CD1c-positive myeloid dendritic cell (primary cell): Measurements from ENCODE around the gene YES1.

Experiments
- DNase-seq: peaks from one replicate; pipeline ENCODE4 v3.0.0-alpha.2; 2016; ENCODE audit errors: extremely low spot score

YES1 gene

DNA sequence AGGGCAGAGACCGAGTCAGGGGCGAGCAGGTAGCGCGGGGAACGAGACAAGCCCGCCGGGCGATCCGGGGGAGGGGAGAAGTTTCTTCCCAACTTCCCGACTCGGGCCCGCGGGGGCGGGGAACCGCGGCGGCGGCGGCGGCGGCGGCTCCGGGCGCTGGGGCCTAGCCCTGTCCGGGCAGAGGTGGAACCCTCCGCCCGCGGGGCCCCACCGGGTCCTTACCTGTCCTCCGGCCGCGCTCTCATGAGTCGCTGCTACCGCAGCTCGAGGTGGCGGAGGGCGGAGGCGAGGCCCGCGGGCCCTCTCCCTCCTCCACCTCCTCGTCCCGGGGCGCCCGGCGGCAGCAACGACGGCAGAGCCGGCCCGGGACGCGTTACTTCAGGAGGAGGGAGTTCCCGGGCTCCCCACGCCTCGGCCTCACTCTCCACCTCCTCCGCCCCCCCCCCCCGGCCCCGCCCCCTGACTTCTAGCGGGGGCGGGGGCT is at the start of gene YES1:
YES1 (minus strand) TSS at position 351 of the 484 bp plus-strand sequence. CDS start 55,415 bp downstream, outside the sequence.
- DNase-seq: peak; percentile 24

DNA sequence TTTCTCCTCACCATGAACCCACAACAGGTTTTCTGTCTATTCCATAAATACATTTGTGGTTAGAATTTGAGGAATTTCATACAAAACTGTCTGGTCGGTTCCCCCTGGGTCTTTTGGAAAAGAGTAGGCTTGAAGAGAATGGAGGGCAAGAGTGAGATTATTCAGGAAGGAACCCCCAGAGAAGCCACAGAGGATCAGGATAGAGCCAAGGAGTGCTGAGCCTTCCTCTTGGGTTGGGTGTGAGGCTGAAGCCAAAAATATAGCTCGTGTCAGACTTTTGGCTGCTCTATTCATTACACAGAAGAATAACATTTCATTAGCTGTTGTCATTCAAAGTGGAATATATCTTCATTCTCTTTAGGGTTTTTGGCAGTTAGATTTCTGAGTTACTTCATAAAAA is 45.9 kb upstream of the YES1 start:
- DNase-seq: no peak

DNA sequence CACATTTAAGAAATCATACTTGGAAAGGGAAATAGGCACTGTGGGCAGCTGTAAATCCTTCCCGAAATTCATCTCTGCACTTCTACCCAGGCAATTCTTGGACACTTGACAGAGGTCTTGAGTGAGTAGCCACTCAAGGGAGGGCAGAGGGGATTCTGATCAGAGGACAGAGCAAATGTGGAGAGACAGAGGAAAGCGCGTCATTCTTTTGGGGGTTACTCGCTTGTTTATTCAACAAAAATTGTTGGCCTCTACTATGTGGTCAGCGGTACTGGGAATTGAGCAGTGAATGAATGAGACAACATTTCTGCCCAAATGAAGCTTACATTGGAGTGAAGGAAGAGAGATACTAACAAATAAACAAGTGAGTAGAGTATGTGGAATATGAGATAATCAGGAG is 41.4 kb upstream of the YES1 start:
- DNase-seq: no peak

DNA sequence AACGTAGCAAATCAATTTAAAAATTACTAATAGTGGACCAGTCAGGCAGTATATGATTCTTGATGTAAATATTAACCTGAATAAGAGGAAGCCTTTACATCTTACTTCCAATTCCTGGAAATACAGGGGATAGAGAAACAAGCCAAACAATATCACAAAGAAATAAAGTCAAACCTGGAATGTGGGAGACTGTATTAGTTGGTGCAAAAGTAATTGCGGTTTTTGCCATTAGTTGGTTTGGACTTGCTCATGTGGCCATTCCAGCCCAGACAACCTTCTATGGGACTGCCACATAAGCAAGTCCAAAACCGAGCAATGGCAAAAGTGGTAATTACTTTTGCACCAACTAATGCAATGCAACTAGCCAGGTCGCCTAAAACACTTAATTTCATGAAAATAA is 38.9 kb upstream of the YES1 start:
- DNase-seq: no peak

GRCh38 chr18:849021-849420 is 37.0 kb upstream of the YES1 start:
- DNase-seq: no peak

DNA sequence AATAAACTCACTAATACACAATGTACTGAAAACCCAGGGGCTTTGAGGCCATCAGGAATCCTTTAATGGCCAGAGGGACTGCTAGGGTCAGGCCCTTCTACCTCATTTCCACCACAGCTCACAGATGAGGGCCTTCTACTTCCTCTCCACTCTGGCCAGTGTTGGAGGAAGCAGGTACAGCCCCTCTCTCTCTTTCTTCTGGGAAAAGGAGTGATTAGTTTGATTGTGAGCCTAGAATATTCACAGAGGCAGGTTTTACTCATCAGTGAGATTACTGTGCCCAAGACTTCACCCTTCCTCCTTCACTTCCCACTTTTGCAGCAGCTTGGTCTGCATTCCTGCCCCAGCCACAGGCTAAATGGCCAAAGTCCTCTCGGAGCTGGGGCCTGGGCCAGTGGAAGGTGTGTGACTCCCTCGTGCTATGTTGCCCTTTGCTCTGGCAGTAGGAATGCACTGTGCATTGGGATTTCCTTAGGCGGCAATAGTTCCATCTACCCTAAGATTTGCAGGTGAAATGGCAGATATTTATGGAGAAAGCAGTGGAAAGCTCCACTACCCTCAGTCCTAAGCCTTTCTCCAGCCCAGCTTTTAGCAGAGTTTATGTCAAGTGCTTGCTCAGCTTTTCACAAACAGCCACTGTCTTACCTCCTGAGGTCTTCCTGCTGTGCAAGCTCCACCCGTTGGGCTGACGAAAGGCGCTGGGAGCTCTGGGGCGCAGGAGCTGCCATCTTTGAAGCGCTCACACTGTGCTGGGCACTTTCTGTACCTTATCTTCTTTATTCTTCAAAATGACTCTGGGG is 36.2 kb upstream of the YES1 start:
- no peak for DNase-seq

- DNase-seq: peak; percentile 68
These were observed 33.2 kb upstream of the YES1 start for GRCh38 chr18:845152-845819.

GRCh38 chr18:841647-842370 is 29.8 kb upstream of the YES1 start:
- DNase-seq: no peak

GRCh38 chr18:840516-840915 is 28.5 kb upstream of the YES1 start:
- no peak for DNase-seq

- DNase-seq: no peak
These were observed 28.0 kb upstream of the YES1 start for GRCh38 chr18:840023-840408.

- DNase-seq: peak; percentile 85
These were observed 27.4 kb upstream of the YES1 start for GRCh38 chr18:839224-840022.

GRCh38 chr18:837922-838321 is 25.9 kb upstream of the YES1 start:
- no peak for DNase-seq

GRCh38 chr18:834082-834720 is 22.2 kb upstream of the YES1 start:
- no peak for DNase-seq

DNA sequence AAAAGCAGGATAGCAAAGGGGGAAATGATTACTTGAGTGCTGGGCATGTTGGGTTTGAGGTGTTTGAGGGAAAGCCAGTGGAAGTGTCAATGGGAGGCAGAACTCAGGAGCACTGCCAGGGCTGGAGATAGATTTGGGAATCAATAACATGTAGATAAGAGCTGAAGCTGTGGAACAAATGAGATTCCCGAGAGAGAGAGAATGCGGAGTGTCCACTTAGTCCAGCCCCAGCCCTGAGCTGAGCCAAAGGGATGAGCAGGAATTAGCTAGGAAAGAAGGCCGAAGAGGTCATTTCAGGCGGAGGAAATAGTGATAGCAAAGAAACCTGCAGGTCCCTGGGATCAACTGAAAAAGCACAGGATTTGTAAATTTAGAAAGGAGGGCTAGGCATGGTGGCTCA is 21.2 kb upstream of the YES1 start:
- no peak for DNase-seq

DNA sequence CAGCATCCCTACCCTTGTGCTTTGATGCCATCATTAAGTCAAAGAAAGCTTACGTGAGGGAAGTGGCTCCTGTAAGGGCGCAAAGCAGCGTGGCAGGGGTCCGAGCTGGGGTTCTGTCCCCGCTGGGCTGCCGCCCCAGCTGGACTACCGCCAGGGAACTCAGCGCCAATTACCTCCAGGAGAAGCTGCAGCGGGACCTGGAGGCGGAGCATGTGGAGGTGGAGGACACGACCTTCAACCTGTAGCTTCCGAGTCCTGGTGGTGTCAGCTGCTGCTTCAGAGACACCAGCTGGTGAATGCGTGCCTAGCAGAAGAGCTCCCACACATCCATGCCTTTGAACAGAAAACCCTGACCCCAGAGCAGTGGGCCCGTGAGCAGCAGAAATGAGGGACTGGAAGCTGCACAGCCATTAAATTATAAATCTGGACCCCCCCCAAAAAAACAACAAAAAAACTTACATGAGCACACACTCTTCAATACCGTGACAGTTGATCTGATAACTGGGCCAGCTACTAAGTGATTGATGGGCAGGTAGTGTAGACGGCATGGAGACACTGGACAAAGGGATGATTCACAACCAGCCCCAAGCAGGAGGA is 20.1 kb upstream of the YES1 start:
- DNase-seq: no peak

GRCh38 chr18:830315-830901 is 18.4 kb upstream of the YES1 start:
- DNase-seq: peak; percentile 82

- DNase-seq: no peak
These were observed 17.4 kb upstream of the YES1 start for GRCh38 chr18:829432-829831.

DNA sequence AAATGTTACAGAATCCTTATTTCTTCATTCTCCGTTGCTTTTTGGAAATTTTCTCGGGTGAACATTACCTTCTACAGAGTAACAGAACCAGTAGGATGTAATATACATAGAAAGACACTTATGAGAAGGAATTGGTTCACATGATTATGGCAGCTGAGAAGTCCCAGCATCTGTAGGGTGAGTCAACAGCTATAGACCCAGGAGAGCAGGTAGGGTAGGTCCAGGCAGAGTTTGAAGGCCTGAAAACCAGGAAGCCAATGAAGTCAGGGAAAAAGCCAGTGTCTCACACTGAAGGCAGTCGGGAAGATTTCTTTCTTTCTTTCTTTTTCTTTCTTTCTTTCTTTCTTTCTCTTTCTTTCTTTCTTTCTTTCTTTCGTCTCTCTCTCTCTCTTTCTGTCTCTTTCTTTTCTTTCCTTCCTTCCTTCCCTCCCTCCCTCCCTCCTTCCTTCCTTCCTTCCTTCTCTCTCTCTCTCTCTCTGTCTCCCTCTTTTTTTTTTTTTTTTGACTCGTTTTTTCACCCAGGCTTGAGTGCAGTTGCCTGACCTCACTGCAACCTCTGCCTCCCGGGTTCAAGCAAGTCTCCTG is 15.1 kb upstream of the YES1 start:
- no peak for DNase-seq

DNA sequence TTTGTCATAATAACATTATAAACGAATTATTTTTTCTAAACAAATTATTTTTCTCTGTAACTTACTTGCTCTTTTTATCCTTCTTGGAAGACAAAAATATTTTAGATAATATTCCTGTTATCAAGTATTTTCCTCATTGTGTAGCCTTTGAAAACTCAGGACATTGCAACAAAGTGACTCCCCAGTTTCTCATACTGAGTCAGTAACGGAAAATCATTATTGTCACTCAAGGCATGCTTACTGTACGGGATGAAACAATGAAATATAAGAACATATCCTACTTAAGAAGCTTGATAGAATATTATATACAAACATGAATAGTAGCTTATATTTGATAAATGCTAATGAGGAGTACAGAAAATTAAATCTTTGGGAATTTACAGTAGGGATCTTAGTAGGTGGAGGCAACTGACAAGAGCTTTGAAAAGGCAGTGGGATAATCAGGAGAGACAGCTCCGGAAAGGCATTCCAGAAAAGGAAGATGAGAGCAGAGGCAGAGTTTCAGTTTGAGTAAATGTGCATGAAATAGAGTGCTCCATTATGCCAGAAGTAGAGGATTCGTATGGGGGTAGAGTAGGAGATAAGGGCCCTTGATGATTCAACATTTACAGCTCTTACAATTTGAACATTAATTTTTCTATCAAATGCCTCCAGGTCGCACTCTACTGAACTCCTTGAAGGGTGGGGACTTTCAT is 14.0 kb upstream of the YES1 start:
- no peak for DNase-seq
